GM18873 (cell line): ENCODE measurements around the gene NNT.

Experiments used
- ATAC-seq: cut with Tn5 transposase; IDR thresholded peaks from one replicate; pipeline ENCODE4 v1.9.1; 2021; ENCODE audit warnings: mild to moderate bottlenecking, moderate library complexity, moderate number of reproducible peaks; ENCODE audit not compliant: unreplicated experiment, low FRiP score

Gene NNT

DNA sequence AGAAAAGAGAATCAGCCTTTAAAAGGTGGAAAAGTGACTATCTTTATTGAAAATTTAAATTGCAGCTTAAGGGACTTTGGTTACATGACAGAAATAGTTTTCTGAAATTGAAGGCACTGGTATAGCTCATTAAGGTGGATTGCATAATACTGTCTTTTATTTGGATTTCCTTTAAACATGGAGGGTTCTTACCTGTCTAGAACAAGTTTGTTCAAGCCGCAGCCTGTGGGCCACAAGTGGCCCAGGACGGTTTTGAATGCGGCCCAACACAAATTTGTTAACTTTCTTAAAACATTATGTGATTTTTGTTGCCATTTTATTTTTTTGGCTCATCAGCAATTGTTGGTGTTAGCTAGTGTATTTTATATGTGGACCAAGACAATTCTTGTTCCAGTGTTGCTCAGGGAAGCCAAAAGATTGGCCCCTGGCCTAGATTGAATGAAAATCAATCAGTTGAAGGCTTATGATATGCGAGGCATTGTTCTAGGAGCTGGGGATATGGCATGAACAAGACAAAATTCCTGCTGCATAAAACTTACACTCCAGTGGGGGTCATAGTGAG, 18.0 kb downstream of the NNT start:
- ATAC-seq = no peak

DNA sequence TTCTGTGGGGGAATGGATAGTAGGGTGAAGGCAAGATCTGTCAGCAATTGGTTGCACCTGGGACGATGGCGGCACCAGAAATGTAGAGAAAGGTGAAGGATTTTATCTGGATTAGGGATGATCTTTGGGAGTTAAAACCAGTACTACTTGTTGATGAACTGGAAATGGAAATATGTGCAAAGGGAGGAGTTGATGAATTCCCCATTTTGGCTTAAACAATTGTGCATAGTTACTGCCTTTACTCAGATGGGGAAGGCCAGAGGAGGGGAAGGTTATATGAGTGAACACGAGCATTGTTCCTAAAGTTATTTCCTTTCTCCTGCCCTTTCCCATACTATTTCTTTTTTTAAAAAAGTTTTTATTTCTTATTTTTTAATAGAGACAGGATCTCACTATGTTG, 19.1 kb downstream of the NNT start:
- ATAC-seq = no peak

DNA sequence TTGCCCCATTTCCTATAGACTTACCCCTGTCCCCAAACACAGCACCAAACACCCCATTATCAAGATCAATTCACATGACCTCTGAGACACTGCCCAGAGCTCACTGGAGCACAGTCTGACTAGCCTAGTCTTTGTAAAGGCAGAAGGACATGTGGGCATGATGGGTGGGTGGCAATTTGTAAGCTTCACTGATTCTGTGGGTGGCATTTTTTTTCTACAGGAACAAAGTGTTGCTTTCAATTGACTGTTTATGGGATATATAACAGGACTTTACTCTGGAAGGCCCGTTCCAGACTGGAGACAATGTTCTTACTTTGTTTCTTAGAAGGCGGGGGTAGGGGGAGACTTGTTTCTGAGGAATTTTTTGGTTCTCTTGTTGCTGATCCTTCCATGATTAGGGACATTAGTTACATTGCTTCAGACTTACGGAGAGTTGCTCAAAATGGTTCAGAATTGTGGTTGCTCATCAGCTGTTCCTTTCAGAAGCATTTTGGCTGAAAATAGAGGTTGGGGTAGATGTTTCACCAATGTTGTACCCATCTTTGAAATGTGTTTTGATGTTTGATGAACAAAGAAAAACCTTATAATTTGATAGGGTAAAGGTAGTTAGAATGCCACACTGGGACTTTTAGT, 20.2 kb downstream of the NNT start:
- no peak for ATAC-seq

DNA sequence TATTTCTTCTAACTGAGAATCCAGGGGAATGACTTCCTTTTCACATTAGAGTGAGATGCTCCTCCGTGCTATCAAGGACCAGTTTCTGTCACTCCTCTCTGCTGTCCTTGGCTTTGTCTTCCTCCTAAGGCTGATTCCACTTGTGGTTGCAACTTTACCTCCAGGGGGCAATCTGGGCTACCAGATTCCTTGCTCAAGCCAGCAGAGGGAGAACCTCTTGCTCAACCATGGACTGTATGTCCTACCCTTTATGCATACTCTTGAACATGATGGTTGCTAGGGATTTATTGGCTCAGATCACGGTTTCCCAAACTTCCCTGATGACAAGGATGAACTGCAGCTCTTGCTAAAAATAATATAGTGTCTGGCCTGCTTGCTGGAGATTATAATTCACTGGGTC, 24.0 kb downstream of the NNT start:
- no peak for ATAC-seq

DNA sequence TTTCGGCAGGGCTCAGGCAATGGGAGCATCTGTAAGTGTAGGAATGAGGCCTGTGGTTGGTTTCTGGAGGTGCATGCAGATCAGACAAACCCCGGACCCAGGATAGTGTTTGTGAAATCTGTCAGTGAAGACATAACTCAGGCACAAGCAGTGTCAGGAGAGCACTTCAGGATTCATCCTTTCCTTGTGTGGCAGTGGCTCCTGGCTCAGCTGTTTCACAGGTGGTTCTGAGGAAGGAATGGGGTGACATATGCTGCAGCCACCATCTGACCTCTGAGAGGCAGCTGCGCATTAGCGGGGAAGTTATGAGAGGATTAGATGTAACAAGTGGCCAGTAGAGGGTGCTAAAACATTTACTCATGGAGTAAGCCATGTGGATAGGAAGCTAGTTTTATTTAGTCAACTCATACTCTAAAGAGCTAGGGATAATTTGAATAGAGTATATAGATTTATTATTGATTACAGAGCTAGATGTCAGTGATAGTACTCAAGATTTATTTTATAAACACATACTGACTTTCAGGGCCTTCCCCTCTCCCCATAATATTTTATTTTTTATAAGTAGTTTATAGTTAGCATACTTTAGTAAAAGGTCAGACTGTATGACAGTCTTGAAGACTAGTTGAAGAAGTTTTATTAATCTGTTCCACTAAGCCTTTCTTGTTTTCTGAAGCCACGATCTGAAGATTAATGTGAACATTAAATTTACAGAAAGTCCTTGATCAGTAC, 28.4 kb downstream of the NNT start:
- ATAC-seq = peak; percentile 97

DNA sequence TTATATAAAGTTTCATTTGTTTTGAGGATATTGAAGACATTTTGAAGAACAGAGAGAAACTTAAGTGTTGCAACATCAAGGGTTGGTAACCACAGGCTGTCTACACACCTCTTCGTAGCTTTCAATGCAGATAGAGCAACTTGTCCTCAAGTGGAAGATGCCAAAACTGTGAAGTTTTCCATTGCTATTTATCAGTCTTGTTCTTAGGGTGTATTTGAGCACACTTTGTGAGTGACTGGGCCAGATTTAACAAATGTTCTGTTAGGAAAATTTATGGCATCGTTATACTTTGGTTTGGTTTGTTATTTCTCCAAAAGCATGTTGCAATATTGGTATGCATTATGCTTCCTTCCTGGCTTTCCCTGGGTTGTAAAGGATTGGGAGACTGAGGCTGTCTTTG, 31.6 kb downstream of the NNT start:
- ATAC-seq = no peak

DNA sequence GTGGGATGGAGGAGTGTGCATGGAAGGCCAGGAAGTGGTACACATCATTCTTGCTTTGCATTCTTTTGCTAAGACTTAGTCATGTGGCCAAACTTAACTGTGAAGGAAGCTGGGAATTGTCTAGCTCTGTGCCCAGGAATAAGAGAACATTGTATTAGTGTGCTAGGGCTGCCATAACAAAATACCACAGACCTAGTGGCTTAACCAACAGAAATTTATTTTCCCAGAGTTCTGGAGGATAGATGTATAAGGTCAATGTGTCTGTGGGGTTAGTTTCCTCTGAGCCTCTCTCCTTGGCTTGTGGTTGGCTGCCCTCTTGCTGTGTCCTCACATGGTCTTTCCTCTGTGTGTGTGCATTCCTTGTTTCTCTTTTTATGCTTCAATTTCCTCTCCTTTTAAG, 32.4 kb downstream of the NNT start:
- ATAC-seq = no peak

DNA sequence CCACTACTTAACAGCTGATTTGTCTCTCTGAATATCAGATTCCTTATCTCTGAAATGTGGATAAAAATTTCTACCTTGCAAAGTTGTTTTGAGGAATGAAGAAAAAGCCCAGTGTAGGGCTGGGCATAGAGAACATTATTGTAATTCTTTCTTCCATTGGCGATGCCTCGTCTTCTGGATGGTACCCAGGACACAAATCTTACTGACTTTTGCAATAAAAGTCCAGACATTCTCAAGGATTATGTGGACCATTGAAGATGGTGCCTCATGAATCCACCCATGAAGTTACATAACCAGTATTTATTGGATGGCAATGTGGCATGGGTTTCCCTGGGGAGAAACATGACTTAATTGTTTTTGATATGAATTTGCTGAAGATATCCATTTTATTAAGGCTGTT, 33.1 kb downstream of the NNT start:
- no peak for ATAC-seq

DNA sequence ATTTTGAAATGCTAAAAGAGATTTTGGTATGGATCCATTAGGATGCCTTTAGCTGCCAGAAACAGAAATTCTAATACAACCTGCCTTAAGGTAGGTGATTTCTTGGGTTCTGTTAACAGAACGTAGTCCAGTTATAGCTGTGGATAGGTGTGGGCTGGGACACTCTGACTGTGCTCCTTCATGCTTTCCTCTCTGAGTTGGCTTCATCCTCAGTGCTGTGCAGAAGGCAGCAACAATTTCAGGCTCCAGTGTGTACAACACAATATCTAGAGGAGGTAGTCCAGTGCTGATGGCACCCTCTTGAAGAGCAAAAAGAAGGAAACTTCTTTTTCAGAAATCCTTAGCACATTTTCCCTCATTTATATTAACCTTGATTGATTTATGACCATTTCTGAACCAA, 34.4 kb downstream of the NNT start:
- no peak for ATAC-seq

DNA sequence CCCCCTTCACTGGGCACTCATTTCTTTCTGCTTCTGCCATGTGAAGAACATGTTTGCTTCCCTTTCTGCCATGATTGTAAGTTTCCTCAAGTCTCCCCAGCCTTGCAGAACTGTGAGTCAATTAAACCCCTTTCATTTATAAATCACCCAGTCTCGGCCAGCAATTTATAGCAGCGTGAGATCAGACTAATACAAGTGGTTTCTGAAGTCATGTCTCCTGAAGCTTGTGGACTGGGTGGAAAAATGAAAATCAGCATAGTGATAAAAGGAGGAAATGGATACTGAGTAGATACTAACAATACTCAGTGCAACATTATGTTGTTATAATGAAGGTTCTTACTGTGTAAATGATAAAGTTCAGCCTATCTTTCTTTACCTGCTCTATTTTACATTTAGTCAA, 35.1 kb downstream of the NNT start:
- no peak for ATAC-seq

DNA sequence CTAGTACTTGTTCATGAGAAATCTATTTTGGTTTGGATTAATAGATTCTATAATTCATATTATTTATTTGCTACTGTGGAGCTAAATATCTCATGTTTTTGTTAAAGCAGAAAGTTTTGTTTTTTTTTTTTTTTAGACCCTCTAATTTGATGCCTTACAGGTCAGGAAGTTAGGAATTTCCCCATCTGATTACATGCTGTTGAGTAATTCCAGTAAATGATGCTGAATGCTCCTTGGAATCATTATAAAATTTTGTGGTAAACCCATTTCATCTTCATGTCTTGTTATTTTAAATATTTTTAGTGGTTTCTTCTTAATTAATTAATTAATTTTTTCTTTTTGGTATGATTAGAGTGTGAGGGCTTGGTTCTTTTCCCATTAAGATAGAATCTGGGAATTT, 35.6 kb downstream of the NNT start:
- ATAC-seq = no peak

DNA sequence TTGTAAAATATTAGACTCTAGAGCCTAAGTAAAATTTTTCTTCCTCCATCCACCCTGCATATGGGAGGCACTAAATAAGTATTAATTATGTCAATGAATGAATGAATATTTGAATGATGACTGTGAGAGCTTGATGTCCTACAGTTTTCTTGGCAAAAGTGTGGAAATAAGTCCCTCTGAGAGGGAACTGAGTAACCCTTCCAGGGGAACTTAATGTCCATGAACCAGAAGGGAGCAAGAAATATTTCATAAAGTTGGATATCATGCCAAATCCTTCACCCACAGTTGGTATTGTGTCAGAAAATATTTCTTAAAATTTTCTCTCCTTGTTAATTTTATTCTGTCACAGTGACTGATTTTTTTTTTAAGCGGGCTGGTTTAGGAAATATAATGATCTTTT, 36.6 kb downstream of the NNT start:
- ATAC-seq = no peak

DNA sequence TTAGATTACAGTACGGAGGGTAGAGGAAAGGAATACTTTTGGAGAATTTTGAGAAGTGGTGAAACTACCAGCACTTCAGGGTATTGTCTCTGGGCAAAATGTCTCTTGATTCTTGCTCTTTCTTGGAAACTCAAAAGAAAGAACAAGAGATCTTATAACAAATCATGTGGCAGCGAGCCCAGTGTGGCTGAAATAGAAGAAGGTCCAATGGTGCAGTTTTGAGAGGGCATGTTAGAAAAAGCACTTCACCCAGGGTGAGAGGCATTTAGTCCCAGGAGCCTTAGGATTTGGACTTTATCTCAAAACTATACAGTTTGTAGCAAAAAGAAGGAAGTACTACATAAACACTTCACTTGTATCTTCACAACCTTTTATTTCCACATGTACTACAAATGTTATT, 39.4 kb downstream of the NNT start:
- no peak for ATAC-seq

DNA sequence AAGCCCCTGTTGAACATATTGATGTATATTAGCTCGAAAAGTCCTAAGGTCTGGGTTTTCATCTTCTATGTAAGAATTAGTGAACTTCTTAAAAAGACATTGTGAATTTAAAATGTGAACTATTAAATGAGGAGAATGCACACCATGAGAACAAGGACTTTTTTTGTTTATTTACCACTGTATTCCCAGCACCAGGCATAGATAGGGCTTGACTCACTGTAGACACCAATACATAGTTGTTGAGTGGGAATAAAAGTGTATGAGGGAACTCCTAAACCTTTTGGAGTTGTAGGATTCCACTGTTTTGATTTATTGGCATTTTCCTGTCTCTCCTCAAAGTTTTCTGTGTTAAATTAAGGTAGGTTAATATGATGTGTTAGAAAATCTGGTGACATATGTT, 40.3 kb downstream of the NNT start:
- ATAC-seq = no peak

DNA sequence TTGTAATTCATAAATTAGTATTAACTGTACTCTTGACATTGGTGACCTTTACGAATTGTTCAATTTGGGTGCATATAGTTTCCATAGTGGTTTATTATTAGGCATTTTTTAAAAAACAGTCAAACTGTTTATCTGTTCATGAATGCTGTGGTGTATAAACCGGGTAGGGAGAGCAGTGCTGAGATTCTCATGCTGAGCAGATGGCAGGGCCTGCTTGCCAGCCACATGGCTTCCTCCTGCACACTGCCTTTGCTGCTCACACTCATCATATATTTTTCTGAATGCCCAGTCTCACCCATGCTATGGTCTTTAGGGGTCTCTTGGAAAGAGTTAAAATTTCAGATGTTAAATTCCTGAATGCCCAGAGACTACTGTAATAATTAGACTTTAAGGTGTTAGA, 40.8 kb downstream of the NNT start:
- no peak for ATAC-seq

DNA sequence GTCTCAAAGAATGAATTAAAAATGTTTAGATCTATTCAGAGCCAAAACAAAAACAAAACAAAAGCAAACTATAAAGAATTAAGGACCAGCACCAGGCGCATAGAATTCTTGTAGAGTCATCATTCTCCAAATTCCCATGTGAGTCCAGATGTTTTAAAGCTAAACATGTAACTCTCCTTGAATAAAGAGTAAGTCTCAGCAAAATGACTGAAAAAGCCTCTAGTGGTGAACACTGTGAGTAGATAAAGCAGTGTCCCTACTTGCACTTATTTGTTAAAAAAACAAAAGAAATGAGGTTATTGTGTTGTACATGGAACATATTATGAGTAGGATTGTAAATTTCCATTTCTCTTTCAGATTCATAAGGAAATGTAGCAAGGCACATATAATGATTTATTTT, 44.0 kb downstream of the NNT start:
- ATAC-seq = no peak

DNA sequence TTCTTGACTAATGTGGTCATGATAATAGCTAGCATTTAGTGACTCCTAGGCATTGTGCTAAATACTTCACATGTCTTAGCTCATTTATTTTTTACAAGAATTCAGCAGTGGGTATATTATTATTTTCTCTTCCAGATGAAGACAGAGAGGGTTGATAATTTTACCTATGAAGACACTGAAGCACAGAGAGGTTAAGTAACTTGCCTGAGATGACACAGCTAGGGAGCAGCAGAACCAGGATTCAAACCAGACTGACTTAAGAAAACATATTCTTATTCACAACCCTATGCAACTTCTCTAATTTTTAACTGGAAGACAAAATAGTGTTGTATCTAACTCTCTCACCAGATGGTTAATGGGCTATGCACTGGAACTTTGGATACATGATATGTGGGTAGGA, 44.8 kb downstream of the NNT start:
- ATAC-seq = no peak

DNA sequence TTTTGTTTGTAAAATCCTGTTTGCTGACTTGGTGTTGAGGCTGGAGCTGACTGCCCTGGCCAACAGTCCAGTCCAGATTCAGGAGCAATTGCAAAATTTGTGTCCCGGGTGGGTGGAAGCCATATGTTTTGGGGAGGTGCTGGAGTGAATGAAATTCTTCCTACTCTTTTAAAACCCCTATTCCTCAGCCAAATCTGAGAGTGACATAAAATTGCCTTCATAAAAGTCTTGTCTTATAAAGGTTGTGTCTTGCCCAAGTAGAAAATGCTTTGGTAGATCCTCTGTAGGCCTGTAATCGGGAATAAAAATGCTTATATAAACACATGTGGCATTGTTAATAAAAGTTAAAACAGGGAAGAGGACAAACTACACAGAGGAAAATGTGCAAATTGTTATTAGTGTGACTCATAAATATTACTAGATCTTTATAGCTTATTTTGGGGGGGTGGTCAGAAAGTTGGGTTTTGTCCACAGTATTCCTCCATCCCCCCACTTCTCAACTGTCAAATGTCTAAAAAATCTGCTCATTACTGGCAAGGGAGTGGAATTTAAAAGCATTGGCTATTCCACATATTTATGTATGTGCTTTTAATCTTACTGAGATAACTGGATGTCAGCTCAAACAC, 45.6 kb downstream of the NNT start:
- ATAC-seq = no peak

DNA sequence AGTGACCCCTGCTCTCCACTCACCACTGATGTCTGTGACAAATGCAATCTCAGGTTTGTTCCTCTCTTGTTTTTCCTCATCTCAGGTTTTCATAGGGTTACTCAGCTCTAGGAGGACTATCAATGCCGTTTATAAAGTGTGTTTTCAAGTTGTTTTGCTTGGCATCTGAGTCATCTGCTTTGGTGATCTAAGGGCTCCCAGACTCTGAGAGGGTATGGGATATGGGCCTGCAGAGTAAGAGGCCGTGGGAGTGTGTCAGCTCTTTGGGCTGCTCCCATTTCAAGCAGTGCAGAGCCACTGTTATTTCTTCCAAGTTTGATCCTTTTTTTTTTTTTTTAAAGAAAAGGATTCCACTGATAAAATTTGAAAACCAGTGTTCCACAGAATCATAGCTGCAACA, 46.3 kb downstream of the NNT start:
- ATAC-seq = no peak

DNA sequence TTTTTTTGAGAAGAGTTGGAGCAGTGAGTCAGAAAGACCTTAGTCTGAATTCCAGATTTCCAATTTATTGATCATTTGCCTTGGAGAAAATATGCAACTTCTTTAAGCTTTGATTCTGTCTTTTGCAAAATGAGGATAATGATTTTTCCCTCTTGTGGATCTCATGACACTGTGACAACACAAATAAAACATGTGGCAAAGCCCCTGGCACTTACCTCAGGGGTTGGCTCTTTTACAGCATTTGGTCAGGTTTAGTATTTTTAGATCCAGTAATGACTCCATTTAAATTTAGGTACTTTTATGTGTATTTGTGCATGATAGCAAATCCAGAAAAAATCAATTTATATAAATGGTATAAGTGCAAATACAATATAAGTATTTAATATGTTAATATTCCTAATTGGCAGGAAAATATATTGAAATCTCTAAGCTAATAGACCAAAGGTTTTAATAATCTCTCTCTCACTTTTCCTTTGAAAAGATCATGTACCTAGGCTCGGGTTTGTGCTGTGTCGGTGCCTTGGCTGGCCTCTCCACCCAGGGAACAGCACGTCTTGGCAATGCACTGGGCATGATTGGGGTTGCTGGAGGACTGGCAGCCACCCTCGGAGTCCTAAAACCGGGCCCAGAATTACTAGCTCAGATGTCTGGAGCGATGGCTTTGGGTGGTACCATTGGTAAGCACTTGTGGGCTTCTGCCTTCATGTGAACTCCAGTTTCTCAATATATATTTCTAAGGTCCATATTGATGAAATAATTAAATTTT, 49.7 kb downstream of the NNT start:
- no peak for ATAC-seq

DNA sequence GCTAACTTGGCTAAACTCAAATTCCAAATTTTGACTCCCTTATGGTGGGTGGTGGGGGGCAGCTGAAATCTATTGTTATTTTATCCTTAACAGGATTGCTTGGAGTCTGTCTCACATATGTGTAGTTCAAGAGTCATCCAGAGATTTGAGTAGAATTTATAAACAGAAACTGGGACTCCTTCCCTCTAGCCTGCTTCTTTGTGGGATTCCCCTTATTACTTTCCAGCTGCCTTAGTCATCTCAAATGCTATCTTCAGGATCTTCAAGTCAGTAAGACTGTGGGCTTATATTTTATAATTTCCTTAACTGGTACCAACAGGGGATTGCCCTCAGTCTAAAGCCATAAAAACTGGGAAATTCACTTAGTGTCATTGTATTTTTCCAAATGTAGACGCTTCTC, 55.5 kb downstream of the NNT start:
- ATAC-seq = no peak
